CD4-positive, alpha-beta T cell treated with Interleukin-17A for 4 hours (primary cell): ENCODE data around the gene PCYT1A.
"Not testable (repeated sequence)": the region's sequence is repeated elsewhere in the genome, so short reads cannot be mapped to it uniquely, and the experiment has no call there.

Source experiments
- DNase-seq: peaks from one replicate; pipeline ENCODE4 v3.0.0-alpha.2; 2020; ENCODE audit warnings: mixed read lengths

The PCYT1A gene

DNA sequence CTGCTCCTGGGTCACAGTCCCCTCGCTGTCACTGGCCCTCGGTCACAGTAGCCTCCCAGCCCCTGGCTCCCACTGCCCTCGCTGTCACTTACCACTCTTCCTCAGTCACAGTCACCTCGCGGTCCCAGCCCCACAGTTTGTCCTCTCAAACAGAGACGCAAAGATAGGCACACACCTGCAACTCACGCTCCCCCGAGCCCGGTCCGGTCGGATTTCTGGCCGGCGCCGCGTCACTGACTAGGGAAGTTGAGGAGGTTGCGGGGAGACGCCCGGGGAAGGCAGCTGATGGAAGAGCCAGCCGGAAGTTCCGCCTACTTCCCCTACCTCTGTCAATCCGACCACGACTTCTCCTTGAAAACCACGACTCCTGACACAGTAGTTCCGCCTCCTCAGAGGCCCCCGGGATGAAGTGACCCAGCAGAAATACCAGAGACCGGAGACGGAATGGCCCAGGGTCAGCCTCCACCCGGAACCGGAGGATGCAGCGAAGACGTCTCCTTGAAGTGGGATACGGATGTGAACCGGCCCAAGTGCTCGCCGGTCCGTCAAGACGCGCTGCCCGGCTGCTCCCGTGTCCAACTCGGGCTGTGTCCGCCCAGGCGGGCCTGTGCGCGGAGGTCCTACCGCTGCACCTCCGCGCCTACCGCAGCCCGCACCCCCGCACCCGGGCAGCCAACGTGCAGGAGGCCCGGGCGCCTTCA, at the start of gene PCYT1A:
PCYT1A (minus strand) TSS at position 287 of the 701 bp plus-strand sequence. CDS start 17,195 bp downstream, outside the sequence.
- DNase-seq: peak; percentile 84

DNA sequence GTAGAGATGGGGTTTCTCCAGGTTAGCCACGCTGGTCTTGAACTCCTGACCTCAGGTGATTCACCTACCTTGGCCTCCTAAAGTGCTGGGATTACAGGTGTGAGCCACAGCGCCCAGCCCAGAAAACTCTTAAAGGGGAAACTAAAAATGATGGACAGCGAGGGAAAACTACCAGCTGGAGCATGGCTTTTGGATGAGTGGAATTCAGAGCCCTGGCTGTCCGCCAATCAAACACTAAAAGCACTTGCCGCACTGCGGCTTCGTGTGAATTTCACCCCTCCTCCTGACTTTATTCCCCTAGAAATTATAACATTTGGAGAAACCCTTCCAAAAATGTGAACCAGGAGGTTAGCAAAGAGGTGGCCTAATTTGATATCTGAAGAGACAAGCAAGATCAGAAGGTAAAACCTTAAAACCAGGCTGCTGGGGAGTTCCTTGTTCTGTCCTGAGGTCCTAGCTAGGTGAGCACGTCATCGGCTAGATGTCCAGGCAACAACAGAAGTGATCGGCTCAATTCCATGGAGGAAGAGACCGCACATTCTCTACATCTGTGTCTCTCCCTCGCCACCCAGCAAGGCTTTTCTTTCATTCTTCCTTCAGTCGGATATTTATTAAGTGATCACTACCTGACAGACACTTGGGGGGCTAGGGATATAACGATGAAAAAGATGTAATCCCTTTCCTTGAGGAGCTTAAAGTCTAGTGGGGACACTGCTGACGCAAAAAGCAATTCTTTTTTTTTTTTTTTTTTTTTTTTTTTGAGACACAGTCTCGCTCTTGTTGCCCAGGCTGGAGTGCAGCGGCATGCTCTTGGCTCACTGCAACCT, 49.0 kb upstream of the PCYT1A start:
- no peak for DNase-seq

DNA sequence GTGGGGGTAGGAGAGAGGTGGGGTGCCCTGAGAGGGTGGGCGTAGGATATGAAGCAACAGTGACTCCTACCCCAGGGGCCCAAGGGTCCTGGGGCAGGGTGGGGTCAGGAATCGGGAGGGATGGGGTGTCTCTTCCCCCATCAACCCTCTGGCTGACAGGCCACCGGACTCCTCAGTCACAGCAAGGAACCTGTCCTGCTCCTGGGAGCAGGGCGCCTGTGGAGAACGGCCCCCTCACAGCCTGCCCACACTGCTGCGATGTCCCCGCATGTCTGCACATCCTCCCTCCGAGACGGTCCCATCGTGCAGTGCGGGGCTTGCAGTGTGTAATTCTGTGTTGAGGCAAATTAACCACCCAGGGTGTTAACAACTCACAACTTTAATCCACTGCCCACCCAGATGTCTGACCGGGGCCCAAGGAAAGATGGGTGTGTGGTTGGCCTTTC, 48.0 kb upstream of the PCYT1A start:
- DNase-seq: no peak

DNA sequence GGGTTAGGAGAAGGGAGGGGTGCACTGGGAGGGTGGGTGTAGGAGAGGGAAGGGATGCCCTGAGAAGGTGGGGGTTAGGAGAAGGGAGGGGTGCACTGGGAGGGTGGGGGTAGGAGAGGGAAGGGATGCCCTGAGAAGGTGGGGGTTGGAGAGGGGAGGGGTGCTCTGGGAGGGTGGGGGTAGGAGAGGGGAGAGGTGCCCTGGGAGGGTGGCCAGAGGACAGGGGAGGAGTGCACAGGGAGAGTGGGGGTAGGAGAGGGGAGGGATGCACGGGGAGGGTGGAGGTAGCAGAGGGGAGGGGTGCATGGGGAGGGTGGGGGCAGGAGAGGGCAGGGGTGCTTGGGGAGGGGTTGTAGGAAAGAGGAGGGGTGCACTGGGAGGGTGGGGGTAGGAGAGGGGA, 47.5 kb upstream of the PCYT1A start:
- no peak for DNase-seq

DNA sequence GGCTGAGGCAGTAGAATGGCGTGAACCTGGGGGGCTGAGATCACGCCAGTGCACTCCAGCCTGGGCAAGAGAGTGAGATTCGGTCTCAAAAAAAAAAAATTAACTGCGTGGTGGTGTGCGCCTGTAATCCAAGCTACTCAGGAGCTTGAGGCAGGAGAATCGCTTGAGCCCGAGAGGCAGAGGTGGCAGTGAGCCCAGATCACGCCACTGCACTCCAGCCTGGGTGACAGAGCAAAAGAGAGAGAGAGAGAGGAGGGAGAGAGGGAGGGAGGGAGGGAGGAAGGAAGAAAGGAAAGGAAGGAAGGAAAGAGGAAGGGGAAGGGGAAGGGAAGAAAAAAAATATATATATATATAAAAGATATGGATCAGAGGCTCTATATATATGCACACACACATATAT, 44.6 kb upstream of the PCYT1A start:
- no peak for DNase-seq

DNA sequence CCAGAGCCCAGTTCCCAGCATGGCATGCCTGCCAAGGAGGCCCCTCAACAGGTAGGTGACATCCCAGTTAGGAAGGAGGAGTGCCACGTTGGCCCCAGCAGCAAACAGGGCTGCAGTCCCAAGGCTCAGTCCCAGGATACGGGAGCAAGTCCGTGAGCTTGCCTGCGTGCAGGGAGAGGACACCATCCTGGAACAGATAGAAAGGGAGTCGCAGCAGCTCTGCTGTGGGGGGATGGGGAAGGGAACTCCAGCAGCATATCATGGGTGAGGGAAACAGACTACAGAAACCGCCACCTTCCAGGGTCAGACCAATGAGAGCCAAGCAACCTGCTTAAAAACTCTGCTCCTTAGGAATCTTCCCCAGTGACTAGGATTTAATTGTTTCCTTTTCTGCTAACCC, 39.9 kb upstream of the PCYT1A start:
- no peak for DNase-seq

DNA sequence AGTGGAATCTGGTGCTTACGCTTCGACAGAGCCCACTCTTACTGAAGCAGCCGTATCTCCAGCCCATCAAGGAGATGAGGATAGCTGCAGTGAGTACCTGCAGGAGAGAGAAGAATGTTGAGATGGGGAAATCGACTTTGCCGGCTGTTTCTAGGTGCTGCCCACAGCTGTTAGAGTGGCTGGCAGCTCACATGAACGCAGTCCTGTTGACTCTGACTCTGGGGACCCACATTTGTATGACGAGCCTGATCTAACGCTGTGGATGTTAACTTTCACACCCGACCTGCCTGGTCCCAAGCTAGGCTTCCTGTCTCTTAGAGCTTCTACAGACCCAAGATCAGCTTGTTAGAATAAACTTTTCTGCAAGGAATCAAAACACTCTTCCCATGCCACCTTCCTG, 39.4 kb upstream of the PCYT1A start:
- no peak for DNase-seq

DNA sequence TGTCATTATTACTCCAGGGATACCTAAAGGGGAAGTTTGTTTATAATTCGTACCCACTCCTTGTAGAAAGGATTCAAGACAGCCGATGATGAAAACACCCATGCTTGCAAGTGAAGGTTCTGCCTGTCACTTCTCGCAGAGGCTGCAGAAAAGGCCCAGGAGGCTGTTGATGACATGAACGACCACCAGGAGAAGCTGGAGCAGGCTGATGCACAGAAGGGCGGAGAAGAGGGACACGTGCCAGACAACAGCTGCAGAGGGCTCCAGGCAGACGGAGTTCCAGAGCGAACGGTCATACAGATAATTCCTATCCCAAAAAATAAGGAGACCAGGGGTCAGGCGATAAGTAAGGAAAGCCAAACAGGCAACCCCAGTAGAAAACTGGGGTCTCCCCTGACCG, 36.2 kb upstream of the PCYT1A start:
- no peak for DNase-seq

DNA sequence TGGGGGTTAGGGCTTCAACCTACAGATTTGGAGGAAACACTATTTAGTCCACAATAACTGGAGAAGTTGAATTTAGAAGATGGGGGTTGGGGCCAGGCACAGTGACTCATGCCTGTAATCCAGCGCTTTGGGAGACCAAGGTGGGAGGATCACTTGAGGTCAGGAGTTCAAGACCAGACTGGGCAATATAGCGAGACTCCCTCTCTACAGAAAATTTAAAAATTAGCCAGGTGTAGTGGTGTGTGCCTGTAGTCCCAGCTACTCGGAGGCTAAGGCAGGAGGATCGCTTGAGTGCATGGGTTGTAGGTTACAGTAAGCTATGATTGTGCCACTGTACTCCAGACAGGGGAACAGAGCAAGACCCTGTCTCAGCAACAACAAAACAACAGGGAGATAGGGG, 35.5 kb upstream of the PCYT1A start:
- no peak for DNase-seq

DNA sequence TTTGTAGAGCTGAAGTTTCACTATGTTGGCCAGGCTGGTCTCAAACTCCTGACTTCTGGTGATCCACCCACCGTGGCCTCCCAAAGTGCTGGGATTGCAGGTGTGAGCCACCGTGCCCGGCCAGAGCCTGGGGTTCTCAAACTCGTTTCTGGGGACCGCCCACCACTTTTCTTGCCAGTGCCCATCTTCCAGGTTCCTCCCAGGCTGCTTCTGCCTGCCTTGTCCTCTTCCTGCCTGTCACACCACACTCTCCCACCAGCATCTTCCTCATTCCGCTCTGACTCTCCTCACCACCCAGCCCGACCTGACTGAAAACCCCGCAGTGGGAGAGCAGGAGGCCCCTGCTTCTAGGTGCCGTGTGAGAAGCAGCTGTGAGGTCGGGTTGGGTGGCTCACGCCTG, 33.6 kb upstream of the PCYT1A start:
- no peak for DNase-seq

DNA sequence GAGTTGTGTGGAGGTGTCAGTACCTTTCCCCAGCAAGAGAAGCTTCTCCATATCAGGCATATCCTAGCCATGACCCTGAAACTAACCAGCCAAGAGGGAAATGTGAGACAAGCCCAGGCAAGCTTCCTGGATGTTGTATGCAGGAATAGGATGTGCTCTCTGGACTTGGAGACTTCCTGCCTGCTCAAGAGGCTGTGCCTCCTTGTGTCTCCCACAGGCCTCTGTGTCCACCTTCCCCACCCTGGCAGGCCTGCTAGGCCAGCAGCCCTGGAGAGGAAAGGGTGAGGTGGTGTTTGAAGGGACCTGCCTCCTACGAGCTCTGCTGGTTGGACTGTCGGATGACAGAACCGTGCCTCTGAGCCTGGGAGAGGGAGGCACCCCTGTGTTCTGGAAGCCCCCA, 32.6 kb upstream of the PCYT1A start:
- DNase-seq: no peak

DNA sequence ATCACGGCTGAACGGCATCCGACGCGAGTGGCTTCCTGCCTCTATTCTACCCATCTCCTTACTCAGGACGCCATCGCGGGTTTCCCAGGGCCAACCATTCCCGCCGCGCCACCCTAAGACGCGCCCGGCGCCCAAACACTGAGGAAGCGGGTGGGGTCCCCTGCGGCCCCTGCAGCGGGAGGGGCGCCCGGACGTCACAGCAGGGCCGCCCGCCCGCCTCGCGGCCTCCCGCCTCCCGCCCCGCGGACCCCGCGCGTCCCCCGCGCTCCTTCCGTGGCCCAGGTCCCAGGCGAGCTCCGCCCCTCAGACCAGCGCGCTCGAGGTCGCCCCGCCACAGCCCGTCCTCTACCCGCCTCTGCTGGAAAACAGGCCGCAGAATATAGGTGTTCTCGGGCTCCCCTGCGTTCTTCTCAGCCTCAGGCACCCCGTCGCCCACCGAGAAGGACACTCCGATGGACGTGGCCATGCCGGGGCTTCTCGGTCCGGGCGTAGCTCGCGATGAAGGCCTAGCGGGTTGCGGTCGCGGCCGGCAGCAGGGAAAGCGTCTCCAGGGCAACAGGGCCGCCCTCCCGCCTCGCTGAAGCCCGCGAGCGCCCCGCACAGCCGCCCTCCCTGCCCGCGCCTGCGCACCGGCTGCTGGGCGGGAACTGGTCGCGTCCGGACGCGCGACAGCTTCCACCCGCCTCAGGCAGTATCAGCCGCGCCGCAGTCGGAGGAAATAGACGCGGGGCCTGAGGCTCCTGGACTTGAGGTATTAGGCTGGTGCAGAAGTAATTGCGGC, 30.4 kb upstream of the PCYT1A start, which contains the start of gene DYNLT2B:
DYNLT2B (minus strand) TSS at position 554 of the 781 bp plus-strand sequence; CDS start at position 466, 88 bp downstream.
- DNase-seq: peak; percentile 89

DNA sequence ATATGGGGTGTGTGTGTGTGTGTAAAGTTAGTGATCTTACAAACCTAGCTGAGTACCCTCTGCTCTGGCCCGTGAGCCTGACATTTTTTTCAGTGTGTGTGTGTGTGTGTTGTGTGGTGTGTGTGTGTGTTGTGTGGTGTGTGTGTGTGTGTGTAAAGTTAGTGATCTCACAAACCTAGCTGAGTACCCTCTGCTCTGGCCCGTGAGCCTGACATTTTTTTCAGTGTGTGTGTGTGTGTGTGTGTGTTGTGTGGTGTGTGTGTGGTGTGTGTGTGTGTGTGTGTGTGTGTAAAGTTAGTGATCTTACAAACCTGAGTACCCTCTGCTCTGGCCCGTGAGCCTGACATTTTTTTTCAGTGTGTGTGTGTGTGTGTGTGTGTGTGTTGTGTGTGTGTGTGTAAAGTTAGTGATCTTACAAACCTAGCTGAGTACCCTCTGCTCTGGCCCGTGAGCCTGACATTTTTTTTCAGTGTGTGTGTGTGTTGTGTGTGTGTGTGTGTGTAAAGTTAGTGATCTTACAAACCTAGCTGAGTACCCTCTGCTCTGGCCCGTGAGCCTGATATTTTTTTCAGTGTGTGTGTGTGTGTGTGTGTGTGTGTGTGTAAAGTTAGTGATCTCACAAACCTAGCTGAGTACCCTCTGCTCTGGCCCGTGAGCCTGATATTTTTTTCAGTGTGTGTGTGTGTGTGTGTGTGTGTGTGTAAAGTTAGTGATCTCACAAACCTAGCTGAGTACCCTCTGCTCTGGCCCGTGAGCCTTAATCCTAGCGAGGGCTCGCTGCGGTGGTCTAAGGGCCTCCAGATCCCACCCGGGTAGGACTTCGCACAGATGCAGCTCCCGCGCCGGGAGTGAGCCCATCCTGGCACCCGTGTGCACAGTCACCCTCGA, 29.5 kb upstream of the PCYT1A start:
- DNase-seq: not testable (repeated sequence)

DNA sequence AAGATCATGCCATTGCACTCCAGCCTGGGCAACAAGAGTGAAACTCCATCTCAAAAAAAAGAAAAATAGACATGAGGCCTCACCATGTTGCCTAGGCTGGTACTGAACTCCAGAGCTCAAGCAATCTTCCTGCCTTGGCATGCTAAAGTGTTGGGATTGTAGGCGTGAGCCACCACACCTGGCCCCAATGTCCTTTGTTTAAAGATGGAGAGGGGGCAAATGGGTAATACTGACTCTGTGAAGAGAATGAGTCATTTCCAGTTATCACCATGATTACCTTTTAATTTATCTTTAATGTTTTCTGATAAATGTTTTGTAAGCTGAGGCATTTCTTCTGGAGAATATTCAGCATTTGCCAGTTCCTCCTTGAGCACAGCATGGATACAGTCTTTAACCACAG, 28.3 kb upstream of the PCYT1A start:
- no peak for DNase-seq

DNA sequence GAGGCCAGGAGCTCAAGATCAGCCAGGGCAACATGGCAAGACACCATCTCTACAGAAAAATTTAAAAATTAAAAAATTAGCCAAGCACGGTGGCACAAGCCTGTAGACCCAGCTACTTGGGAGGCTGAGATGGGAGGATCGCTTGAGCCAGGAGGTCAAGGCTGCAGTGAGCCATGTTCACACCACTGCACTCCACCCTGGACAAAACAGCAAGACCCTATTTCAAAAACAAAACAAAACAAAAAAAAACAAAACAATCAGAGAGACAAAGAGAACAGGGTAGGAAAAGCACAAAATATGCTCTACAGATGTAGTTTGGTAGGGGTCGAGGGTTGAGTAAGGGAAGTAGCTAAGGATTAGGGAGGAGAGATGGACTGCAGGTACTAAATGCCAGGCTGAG, 27.1 kb upstream of the PCYT1A start:
- DNase-seq: no peak

DNA sequence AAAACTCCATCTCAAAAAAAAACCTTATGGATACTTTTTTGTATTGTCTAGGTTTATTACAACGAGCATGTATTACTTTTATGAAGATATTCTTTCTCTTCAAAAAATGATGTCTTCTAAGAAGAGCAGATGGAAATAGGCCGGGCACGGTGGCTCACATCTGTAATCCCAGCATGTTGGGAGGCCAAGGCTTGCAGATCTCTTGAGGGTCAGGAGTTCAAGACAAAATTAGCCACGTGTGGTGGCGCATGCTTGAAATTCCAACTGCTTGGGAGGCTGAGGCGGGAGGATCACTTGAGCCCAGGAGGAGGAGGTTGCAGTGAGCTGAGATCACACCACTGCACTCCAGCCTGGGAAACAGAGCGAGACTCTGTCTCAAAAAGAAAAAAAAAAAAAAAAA, 26.6 kb upstream of the PCYT1A start:
- not testable (repeated sequence) for DNase-seq

DNA sequence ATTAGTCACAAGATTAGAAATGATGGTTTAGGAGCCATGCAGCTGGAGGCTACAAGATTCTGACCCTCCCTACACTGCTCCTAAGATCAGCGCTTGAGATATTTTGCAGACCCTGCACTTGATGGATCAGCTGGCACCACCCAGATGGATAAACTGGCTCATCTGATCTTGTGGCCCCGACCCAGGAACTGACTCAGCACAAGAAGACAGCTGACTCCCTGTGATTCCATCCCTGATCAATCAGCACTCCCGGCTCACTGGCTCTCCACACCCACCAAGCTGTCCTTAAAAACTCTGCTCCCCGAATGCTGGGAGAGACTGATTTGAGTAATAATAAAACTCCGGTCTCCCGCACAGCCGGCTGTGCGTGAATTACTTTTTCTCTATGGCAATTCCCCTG, 15.4 kb upstream of the PCYT1A start:
- not testable (repeated sequence) for DNase-seq

DNA sequence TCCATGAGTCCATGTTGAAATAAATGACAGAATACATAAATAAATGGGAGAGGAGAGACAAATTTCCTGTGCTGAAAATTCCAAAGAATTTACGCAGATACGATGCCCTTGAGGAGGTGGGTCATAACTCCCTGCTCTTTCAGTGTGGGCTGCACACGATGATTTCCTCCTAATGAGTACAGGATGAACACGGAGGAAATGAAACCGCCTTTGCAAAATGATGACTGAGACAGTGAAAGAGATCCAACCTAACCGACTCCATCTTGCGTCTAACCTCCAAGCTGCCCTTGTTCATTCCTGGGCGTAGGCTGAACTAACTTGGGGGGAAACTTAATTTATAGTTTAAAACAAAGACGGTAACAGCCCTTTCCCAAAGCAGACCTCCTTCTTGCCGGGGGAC, 15.0 kb upstream of the PCYT1A start:
- DNase-seq: not testable (repeated sequence)

DNA sequence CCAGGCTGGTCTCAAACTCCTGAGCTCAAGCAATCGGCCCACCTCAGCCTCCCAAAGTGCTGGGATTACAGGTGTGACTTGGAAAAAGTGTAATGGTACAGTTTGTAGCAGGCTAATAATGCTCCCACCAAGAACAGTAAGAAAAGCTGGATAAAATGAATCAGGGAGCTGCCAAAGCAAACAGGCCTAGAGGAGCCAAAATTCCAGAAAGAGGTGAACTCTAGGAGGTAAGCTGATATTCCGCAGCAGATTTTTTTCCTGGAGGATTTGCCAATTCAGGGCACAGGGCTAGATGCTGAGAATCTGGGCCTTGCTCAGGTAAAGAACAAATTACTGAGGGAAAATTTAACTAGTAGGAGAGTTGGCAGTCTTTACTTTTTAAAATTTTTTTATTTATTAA, 11.0 kb upstream of the PCYT1A start:
- DNase-seq: no peak

DNA sequence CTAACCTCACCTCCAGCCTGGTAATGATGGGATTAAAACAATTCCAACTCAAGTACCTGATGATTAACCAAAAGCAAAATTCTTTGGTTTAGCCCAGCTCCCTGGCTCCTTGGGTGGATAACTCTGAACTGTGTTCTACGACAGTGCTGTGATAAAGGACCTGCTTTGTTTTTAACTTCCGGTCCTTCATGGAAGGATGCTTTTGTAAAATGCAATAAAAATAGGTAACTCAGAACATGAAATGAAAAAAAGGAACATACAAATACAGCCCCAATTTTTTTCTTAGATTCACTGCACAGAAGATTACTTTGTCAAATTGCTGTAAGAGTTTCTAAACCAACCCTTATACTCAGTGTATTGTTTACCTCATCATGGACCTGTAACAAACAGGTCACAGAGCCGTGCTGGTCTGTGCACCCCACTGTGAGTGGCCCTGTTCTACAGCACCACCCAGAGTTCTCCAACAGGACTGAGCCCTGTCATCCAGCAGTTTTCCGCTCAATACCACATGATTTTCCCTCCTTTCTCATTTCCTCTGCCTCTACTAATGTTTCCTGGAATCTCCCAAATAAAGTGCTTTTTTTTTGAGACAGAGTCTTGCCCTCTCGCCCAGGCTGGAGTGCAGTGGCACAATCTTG, 4.9 kb upstream of the PCYT1A start:
- DNase-seq: no peak

DNA sequence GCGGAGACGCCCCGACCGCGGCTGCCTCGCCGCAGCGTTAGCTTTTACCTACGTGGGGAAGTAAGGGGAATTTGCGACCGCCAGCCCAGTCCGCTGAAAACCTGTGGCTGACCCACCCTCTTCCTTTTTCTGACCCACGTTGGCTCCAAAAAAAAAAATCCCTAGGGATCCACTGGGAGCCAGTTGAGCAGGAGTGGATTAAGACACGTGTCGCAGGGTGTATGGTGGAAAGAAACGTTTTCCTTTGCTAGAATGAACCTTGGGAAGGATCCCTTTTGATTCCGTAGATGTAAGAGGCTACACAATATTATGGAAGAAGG, 575 bp upstream of the PCYT1A start:
- no peak for DNase-seq

DNA sequence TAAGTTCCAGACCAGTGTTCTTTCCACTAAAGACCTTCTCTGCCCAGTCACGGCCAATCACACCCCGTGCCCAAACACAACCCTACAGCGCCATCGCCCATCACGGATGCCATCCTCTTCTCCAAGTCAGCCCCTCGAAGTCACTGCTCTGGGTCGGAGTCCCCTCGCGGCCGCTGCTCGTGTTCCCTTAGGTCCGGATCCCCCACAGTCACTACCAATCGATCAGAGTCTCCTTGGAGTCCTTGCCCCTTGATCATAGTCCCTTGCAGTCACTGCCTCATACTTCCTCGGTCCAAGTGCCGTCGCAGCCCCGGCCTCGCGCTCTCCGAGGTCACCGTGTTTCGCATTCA, 461 bp downstream of the PCYT1A start:
- DNase-seq: peak; percentile 28
